DND-41 (cell line): ENCODE measurements around the gene DYNLRB1.

Experiments used
- EZH2 ChIP-seq: IDR thresholded peaks from 3 replicates; pipeline ENCODE4 v1.6.1; 2012; ENCODE audit warnings: borderline replicate concordance, low read depth, mild to moderate bottlenecking, moderate library complexity, low read length, inconsistent platforms; ENCODE audit not compliant: severe bottlenecking
- TF ChIP-seq, protein P1 (sequence below): IDR thresholded peaks from 2 replicates; pipeline ENCODE4 v1.5.1; 2012; ENCODE audit warnings: borderline replicate concordance, low read length, moderate library complexity, mild to moderate bottlenecking; ENCODE audit not compliant: poor library complexity, severe bottlenecking; ENCODE audit errors: extremely low read depth

DNA sequence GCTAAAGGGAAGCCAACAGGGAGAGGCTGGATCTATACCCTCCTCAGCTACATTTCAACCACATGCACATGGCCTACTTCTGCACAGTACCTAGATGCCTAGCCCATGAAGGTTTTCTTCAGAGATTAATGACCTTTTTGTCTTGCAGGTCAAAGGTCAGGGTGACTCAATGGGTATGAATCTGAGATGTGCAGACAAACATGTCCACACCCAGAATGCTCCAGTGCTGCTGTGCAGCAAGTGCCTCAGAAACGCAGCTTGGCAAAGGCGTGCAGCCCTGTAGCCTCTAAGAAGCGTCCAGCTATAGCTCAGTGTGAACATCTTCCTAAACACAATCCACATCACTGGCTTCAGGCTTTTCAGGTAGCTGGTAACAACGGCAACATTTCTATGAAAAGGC lies 66.7 kb downstream of the DYNLRB1 start:
- TF ChIP-seq, protein P1, sequence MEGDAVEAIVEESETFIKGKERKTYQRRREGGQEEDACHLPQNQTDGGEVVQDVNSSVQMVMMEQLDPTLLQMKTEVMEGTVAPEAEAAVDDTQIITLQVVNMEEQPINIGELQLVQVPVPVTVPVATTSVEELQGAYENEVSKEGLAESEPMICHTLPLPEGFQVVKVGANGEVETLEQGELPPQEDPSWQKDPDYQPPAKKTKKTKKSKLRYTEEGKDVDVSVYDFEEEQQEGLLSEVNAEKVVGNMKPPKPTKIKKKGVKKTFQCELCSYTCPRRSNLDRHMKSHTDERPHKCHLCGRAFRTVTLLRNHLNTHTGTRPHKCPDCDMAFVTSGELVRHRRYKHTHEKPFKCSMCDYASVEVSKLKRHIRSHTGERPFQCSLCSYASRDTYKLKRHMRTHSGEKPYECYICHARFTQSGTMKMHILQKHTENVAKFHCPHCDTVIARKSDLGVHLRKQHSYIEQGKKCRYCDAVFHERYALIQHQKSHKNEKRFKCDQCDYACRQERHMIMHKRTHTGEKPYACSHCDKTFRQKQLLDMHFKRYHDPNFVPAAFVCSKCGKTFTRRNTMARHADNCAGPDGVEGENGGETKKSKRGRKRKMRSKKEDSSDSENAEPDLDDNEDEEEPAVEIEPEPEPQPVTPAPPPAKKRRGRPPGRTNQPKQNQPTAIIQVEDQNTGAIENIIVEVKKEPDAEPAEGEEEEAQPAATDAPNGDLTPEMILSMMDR = no peak
- TF ChIP-seq EZH2 = no peak
